IPS DF 19.7 (cell line): ENCODE results near the gene RFLNA.
"Not testable (repeated sequence)": the region's sequence is repeated elsewhere in the genome, so short reads cannot be mapped to it uniquely, and the experiment has no call there.

Experiments
- DNase-seq: peaks from one replicate; pipeline ENCODE4 v3.0.0-alpha.2; 2013; ENCODE audit warnings: low read depth, low spot score

The RFLNA gene

GRCh38 chr12:124319368-124320050 lies 24.6 kb downstream of the RFLNA start:
- DNase-seq = no peak

GRCh38 chr12:124321040-124321481 lies 26.2 kb downstream of the RFLNA start:
- no peak for DNase-seq

GRCh38 chr12:124321556-124322270 lies 26.8 kb downstream of the RFLNA start:
- DNase-seq = no peak

GRCh38 chr12:124322271-124322998 lies 27.5 kb downstream of the RFLNA start:
- DNase-seq = no peak

GRCh38 chr12:124322999-124323328 lies 28.1 kb downstream of the RFLNA start:
- not testable (repeated sequence) for DNase-seq

- no peak for DNase-seq
These were observed 29.1 kb downstream of the RFLNA start for GRCh38 chr12:124323771-124324530.

GRCh38 chr12:124324803-124325705 lies 30.2 kb downstream of the RFLNA start:
- no peak for DNase-seq

GRCh38 chr12:124326104-124326503 lies 31.2 kb downstream of the RFLNA start:
- no peak for DNase-seq

- no peak for DNase-seq
These were observed 32.0 kb downstream of the RFLNA start for GRCh38 chr12:124326871-124327270.

- no peak for DNase-seq
These were observed 32.6 kb downstream of the RFLNA start for GRCh38 chr12:124327362-124328043.

- DNase-seq = no peak
These were observed 33.2 kb downstream of the RFLNA start for GRCh38 chr12:124328116-124328515.

GRCh38 chr12:124328636-124329035 lies 33.7 kb downstream of the RFLNA start:
- no peak for DNase-seq

GRCh38 chr12:124332058-124332672 lies 37.3 kb downstream of the RFLNA start:
- DNase-seq = no peak

GRCh38 chr12:124332900-124333299 lies 38.0 kb downstream of the RFLNA start:
- no peak for DNase-seq

- no peak for DNase-seq
These were observed 38.8 kb downstream of the RFLNA start for GRCh38 chr12:124333724-124334123.

GRCh38 chr12:124334266-124334665 lies 39.4 kb downstream of the RFLNA start:
- DNase-seq = no peak

- no peak for DNase-seq
These were observed 40.1 kb downstream of the RFLNA start for GRCh38 chr12:124334976-124335375.

GRCh38 chr12:124335426-124336183 lies 40.7 kb downstream of the RFLNA start:
- DNase-seq = no peak

GRCh38 chr12:124336184-124336437 lies 41.2 kb downstream of the RFLNA start:
- DNase-seq = no peak
